ENCODE data around the gene OMP. TPM values are rescaled to one million over a fixed set of nuclear protein-coding genes. Genes with fewer than 3 reads are reported as not detected.

The OMP gene
- total RNA-seq, 1 donor from 2014 or later, result 1.3 TPM

DNA sequence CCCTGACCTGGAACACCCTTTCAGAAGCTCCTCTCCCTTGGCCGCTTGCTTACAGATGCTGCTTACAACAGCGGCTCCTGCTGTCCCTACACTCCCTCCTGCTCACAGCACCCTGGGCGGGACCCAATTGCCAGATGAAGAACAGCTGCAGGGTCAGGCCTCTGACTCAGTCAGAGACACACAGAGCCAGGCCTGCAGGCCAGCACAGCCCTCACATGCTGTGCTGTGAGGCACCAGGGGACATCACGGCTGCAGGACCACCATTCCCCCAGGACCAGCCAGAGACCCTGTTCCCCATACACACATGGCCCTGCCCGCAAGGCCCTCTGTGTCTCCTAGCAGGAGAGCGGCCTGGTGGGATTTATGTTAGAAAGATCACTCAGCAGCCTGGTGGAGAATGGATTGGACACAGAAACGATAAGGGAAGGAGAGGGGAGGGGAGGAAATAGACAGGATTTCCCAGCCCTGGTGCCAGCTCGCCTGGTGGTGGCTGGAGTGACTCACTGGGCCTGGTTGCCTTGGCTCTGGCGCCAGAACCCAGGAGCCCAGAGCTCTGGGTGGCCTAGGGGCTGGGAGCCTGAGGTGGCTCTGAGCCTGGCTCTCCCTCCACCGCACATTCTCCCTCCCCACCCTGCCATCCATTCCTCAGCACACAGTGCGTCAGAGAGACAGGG is 29.2 kb upstream of the OMP start:
- Mint-ChIP-seq H3K4me3 (ENCODE audit: unreplicated experiment) (no peak overlapping the region), H3K4me1 (ENCODE audit: low read depth, unreplicated experiment) (peaks cover 20% of the 10 kb centered on the region), H3K9me3 (ENCODE audit: unreplicated experiment) (no peaks in the 10 kb centered on the region), H3K36me3 (ENCODE audit: low read depth, unreplicated experiment) (no peaks in the 10 kb centered on the region), H3K27ac (ENCODE audit: unreplicated experiment) (peak overlapping the region; percentile 87), H3K27me3 (ENCODE audit: low read depth, unreplicated experiment) (no peaks in the 10 kb centered on the region)
- H3K4me3 ChIP-seq (ENCODE audit: insufficient read depth, low read depth, low read length), result no peak overlapping the region
- H2AFZ ChIP-seq (ENCODE audit: low read depth, low read length), result peak overlapping the region; percentile 71
- H3K27me3 ChIP-seq (ENCODE audit: insufficient read depth, low read length), result no peaks in the 10 kb centered on the region
- peaks cover 51% of the 10 kb centered on the region for H4K20me1 ChIP-seq (ENCODE audit: insufficient read depth, low read length)
- H3K9me3 ChIP-seq (ENCODE audit: insufficient read depth, low read depth, low read length), result no peaks in the 10 kb centered on the region
- H3K4me2 ChIP-seq (ENCODE audit: low read length), result peak overlapping the region; percentile 74
- no peaks in the 10 kb centered on the region for H3K36me3 ChIP-seq (ENCODE audit: insufficient read depth, low read length)
- peaks cover 34% of the 10 kb centered on the region for H3K79me2 ChIP-seq (ENCODE audit: insufficient read depth, low read length)
- TF ChIP-seq, protein P1, sequence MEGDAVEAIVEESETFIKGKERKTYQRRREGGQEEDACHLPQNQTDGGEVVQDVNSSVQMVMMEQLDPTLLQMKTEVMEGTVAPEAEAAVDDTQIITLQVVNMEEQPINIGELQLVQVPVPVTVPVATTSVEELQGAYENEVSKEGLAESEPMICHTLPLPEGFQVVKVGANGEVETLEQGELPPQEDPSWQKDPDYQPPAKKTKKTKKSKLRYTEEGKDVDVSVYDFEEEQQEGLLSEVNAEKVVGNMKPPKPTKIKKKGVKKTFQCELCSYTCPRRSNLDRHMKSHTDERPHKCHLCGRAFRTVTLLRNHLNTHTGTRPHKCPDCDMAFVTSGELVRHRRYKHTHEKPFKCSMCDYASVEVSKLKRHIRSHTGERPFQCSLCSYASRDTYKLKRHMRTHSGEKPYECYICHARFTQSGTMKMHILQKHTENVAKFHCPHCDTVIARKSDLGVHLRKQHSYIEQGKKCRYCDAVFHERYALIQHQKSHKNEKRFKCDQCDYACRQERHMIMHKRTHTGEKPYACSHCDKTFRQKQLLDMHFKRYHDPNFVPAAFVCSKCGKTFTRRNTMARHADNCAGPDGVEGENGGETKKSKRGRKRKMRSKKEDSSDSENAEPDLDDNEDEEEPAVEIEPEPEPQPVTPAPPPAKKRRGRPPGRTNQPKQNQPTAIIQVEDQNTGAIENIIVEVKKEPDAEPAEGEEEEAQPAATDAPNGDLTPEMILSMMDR (IDR thresholded peaks at IDR 0.05; ENCODE audit: insufficient read depth, low read depth, low read length), result peak; percentile 43
- TF ChIP-seq EZH2 (IDR thresholded peaks at IDR 0.05; ENCODE audit: insufficient read depth, low read length), result no peak
- H3K27ac ChIP-seq (ENCODE audit: low read depth, low read length), result peak overlapping the region; percentile 91
- DNase-seq (ENCODE audit: low read depth) (peak; percentile 87), FAIRE-seq (no peak)
- peaks cover 30% of the 10 kb centered on the region for H3K4me1 ChIP-seq (ENCODE audit: insufficient read depth, low read length)
- H3K9ac ChIP-seq (ENCODE audit: low read length), result peak overlapping the region; percentile 79

DNA sequence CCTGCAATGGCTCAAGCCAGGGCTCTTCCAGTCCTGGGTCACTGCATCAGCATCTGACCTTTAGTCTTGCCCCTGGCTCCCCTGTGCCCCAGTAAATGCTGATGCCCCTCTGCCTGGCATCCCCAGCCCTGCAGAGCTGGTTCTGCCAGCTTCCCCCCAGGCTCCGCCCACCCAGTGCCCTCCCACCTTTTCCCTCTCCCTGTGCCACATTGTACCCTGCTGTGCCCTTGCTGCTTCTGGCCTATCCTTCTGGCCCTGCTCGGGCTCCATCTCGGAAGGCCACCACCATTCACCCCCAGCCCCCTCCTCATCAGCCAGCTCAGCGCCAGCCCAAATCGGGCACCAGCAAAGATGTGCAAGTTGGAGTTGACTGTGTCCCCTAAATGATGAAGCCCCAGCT is 28.4 kb upstream of the OMP start:
- H3K4me1 ChIP-seq (ENCODE audit: insufficient read depth, low read length), result peaks cover 30% of the 10 kb centered on the region
- DNase-seq (ENCODE audit: low read depth), result no peak
- H3K4me3 ChIP-seq (ENCODE audit: insufficient read depth, low read depth, low read length), result no peak overlapping the region
- peak overlapping the region; percentile 79 for H3K9ac ChIP-seq (ENCODE audit: low read length)
- no peaks in the 10 kb centered on the region for H3K36me3 ChIP-seq (ENCODE audit: insufficient read depth, low read length)
- Mint-ChIP-seq H3K4me3 (ENCODE audit: unreplicated experiment) (no peak overlapping the region), H3K9me3 (ENCODE audit: unreplicated experiment) (no peaks in the 10 kb centered on the region), H3K27ac (ENCODE audit: unreplicated experiment) (peak overlapping the region; percentile 75), H3K36me3 (ENCODE audit: low read depth, unreplicated experiment) (peaks cover 2% of the 10 kb centered on the region), H3K27me3 (ENCODE audit: low read depth, unreplicated experiment) (no peaks in the 10 kb centered on the region), H3K4me1 (ENCODE audit: low read depth, unreplicated experiment) (peaks cover 20% of the 10 kb centered on the region)
- no peak for TF ChIP-seq EZH2 (IDR thresholded peaks at IDR 0.05; ENCODE audit: insufficient read depth, low read length)
- TF ChIP-seq, protein P1 (IDR thresholded peaks at IDR 0.05; ENCODE audit: insufficient read depth, low read depth, low read length), result no peak
- no peaks in the 10 kb centered on the region for H3K9me3 ChIP-seq (ENCODE audit: insufficient read depth, low read depth, low read length)
- peaks cover 30% of the 10 kb centered on the region for H3K79me2 ChIP-seq (ENCODE audit: insufficient read depth, low read length)
- FAIRE-seq, result no peak
- peak overlapping the region; percentile 74 for H3K4me2 ChIP-seq (ENCODE audit: low read length)
- H3K27ac ChIP-seq (ENCODE audit: low read depth, low read length), result peak overlapping the region; percentile 91
- H2AFZ ChIP-seq (ENCODE audit: low read depth, low read length), result no peak overlapping the region
- peaks cover 43% of the 10 kb centered on the region for H4K20me1 ChIP-seq (ENCODE audit: insufficient read depth, low read length)
- H3K27me3 ChIP-seq (ENCODE audit: insufficient read depth, low read length), result no peaks in the 10 kb centered on the region

DNA sequence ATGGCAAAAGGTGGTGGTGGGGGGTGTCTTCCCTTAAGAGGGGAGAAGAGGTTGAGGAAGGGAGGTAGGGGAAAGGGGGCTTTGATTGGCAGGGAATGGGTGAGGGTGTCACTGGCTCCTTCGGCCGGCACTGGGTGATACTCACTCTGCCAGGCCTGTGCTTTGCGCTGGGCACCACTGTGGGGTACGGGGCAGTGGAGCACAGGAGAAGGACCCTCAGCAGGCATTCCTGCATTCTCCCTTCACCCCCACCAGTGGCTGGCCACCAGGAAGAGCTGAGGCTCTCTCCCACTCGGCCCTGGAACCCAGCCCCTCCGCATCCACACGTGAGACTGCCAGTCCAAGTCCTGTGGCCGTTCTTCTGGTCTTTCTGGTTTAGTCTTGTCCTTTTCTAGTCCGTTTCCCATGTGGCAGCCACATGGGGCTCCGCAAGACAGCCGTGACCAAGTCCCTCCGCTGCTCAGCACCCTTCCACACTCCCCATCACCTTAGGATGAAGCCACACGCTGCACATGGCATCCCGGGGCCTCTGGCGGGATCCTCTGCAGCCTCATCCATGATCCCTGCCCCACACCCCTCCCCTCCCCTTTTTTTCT is 27.9 kb upstream of the OMP start:
- Histone ChIP-seq H3K79me2 (ENCODE audit: insufficient read depth, low read length) (peaks cover 26% of the 10 kb centered on the region), H3K9ac (ENCODE audit: low read length) (no peak overlapping the region), H3K9me3 (ENCODE audit: insufficient read depth, low read depth, low read length) (no peaks in the 10 kb centered on the region), H3K4me3 (ENCODE audit: insufficient read depth, low read depth, low read length) (no peak overlapping the region), H2AFZ (ENCODE audit: low read depth, low read length) (no peak overlapping the region), H3K27ac (ENCODE audit: low read depth, low read length) (no peak overlapping the region), H4K20me1 (ENCODE audit: insufficient read depth, low read length) (peaks cover 38% of the 10 kb centered on the region), H3K4me1 (ENCODE audit: insufficient read depth, low read length) (peaks cover 30% of the 10 kb centered on the region), H3K36me3 (ENCODE audit: insufficient read depth, low read length) (no peaks in the 10 kb centered on the region), H3K4me2 (ENCODE audit: low read length) (no peak overlapping the region), H3K27me3 (ENCODE audit: insufficient read depth, low read length) (no peaks in the 10 kb centered on the region)
- Mint-ChIP-seq H3K4me3 (ENCODE audit: unreplicated experiment) (no peak overlapping the region), H3K27me3 (ENCODE audit: low read depth, unreplicated experiment) (no peaks in the 10 kb centered on the region), H3K4me1 (ENCODE audit: low read depth, unreplicated experiment) (peaks cover 20% of the 10 kb centered on the region), H3K9me3 (ENCODE audit: unreplicated experiment) (no peaks in the 10 kb centered on the region), H3K36me3 (ENCODE audit: low read depth, unreplicated experiment) (peaks cover 2% of the 10 kb centered on the region), H3K27ac (ENCODE audit: unreplicated experiment) (peak overlapping the region; percentile 75)
- FAIRE-seq (no peak), DNase-seq (ENCODE audit: low read depth) (no peak)
- TF ChIP-seq, protein P1 (IDR thresholded peaks at IDR 0.05; ENCODE audit: insufficient read depth, low read depth, low read length), result no peak
- no peak for TF ChIP-seq EZH2 (IDR thresholded peaks at IDR 0.05; ENCODE audit: insufficient read depth, low read length)

Data from astrocyte (in vitro differentiated cells and primary cell).